G401 (cell line): ENCODE data around the gene MAGEB3. TPM values are rescaled to one million over a fixed set of nuclear protein-coding genes. Genes with fewer than 3 reads are reported as not detected.
"Not testable (repeated sequence)": the region's sequence is repeated elsewhere in the genome, so short reads cannot be mapped to it uniquely, and the experiment has no call there.

Source experiments
- DNase-seq: peaks from one replicate; pipeline ENCODE4 v3.0.0-alpha.2; 2015; ENCODE audit warnings: low spot score
- in situ Hi-C: cut with HindIII; loops from 2 replicates; pipeline ENCODE4 v1.10.0; 2016; ENCODE audit warnings: low sequenced_read_pairs, mixed read lengths
- total RNA-seq: library from RNA; depleted of rRNA; stranded (reverse); fragments of >200 nt; shearing (Covaris generic); gene quantifications from 2 replicates; pipeline ENCODE4 v1.2.3, GENCODE V29; 2014; rRNA removed

MAGEB3 gene, protein sequence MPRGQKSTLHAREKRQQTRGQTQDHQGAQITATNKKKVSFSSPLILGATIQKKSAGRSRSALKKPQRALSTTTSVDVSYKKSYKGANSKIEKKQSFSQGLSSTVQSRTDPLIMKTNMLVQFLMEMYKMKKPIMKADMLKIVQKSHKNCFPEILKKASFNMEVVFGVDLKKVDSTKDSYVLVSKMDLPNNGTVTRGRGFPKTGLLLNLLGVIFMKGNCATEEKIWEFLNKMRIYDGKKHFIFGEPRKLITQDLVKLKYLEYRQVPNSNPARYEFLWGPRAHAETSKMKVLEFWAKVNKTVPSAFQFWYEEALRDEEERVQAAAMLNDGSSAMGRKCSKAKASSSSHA
- not detected in 2 replicates for total RNA-seq

- in situ Hi-C loops: no loop called here
- no peak for DNase-seq
These were observed at the start of gene MAGEB3 for GRCh38 chrX:30230395-30230794. MAGEB3 (plus strand) TSS chrX:30230657; CDS start chrX:30235925, 5,268 bp downstream.

- in situ Hi-C loops: no loop called here
- no peak for DNase-seq
These were observed 49.1 kb upstream of the MAGEB3 start for GRCh38 chrX:30181353-30181752.

- in situ Hi-C loops: no loop called here
- no peak for DNase-seq
These were observed 46.9 kb upstream of the MAGEB3 start for GRCh38 chrX:30183554-30183953.

DNA sequence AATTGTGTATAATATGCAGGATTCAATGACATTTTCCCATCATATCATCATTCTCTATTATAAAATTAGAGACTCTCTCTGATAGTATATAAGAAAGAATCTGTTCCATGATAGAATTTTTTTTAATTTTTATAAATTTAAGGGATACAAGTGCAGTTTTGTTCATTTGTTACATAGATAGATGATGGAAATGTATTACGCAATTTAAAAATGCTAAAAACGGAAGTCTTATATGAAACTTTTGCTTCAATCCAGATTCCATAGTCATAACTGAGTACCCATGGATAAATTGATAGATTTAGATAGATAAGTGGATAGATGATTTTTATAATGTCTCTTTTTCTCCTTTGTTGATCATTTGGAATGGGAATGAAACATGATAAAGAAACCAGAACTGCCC is 40.0 kb upstream of the MAGEB3 start:
- in situ Hi-C loops: no loop called here

GRCh38 chrX:30193910-30194309 is 36.5 kb upstream of the MAGEB3 start:
- DNase-seq, in situ Hi-C loops: not testable (repeated sequence)

More for the DNA sequence above, 40.0 kb upstream of the MAGEB3 start:
- no peak for DNase-seq

GRCh38 chrX:30196322-30196721 is 34.1 kb upstream of the MAGEB3 start:
- in situ Hi-C loops: no loop called here
- peak; percentile 5 for DNase-seq

- DNase-seq: no peak
- in situ Hi-C loops: no loop called here
These were observed 18.3 kb upstream of the MAGEB3 start for GRCh38 chrX:30212172-30212571.

GRCh38 chrX:30215357-30215843 is 15.1 kb upstream of the MAGEB3 start, which contains the start of gene MAGEB2:
MAGEB2 (plus strand) TSS chrX:30215563; CDS start chrX:30218581, 3,018 bp downstream.
- no peak for DNase-seq
- in situ Hi-C loops: no loop called here

- in situ Hi-C loops: no loop called here
- no peak for DNase-seq
These were observed 13.0 kb upstream of the MAGEB3 start for GRCh38 chrX:30217465-30217864.

DNA sequence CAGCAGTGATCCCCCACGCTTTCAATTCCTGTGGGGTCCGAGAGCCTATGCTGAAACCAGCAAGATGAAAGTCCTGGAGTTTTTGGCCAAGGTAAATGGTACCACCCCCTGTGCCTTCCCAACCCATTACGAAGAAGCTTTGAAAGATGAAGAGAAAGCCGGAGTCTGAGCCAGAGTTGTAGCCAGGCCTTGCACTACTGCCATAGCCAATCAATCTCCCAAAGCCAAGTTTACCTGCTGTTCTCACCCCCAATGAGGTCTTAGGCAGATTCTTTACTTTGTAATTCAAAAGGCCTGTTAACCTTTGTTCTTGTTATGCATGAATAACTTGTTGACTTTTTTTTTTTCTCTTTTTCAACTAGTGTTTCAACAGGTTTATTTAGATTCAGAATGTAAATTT is 11.1 kb upstream of the MAGEB3 start:
- no peak for DNase-seq
- in situ Hi-C loops: no loop called here

DNA sequence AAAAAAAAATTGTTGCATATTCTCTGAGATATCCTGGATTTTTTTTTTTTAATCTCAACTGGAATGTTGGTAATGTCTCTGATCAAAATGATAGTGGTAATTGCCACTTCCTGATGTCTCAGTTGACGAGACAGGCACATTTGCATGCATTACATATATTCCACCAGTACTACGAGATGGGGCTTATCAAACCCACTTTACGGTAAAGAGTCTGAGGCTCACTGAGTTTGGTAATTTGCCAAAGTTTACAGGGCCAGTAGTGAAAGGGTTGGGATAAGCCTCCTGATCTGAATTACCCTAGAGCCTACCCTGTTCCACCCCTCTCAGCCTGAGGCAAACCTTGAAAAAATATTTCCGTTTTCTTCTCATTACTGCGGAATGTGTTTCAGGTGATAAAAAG is 9.8 kb upstream of the MAGEB3 start:
- no peak for DNase-seq
- in situ Hi-C loops: no loop called here

- in situ Hi-C loops: no loop called here
These were observed 5.9 kb upstream of the MAGEB3 start for GRCh38 chrX:30224536-30224935.

DNA sequence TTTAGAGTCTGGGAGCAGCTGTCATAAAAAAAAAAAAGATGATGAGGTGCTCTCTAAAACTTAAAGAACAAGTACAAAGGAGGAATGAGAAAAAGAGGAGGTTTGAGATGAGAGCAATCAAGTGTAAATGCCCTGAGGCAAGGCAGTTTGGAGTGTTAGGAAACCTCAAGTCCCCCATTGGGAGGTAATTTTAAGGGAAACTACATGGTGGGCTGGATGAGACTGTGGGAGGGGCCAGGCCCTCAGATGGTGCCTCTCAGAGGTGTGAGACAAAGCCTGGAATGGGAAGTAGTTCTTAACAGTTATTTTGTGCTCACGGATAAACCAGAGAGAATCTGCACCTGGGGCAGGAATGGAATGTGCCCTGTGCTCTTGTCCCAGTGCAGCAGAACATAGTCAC is 1.9 kb upstream of the MAGEB3 start:
- DNase-seq: no peak
- in situ Hi-C loops: no loop called here

More at GRCh38 chrX:30224536-30224935, 5.9 kb upstream of the MAGEB3 start:
- no peak for DNase-seq

DNA sequence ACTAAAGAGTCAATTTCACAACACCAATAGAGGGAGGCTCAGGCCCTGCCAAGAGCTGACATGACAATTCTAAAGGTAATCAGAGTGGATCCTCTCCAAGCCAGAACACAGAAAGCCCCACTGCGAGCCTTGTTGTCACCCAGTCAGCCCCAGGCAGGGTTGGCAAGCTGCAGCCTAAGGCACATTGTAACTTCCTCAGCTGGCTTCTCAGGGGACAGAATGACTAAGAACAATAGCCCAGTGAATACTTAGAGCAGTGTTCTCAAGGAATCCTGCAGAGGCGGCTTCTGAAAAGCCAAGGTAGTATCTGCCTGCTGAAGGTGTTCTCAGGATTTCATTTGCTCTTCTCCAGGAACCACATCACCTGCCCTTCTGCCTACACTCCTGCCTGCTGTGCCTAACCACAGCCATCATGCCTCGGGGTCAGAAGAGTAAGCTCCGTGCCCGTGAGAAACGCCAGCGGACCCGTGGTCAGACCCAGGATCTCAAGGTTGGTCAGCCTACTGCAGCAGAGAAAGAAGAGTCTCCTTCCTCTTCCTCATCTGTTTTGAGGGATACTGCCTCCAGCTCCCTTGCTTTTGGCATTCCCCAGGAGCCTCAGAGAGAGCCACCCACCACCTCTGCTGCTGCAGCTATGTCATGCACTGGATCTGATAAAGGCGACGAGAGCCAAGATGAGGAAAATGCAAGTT is 11.4 kb downstream of the MAGEB3 start, which contains the start of gene MAGEB4:
Gene MAGEB4, plus strand, starts transcription at position 277 of the 692 bp plus-strand sequence. Its CDS starts 136 bp downstream, at position 413.
- in situ Hi-C loops: no loop called here

GRCh38 chrX:30246769-30247489 is 16.5 kb downstream of the MAGEB3 start, which contains the start of gene MAGEB1:
MAGEB1 (plus strand) TSS chrX:30247146; CDS start chrX:30250494, 3,348 bp downstream.
- in situ Hi-C loops: no loop called here
- DNase-seq: no peak

More for the DNA sequence above, 11.4 kb downstream of the MAGEB3 start, which contains the start of gene MAGEB4:
- no peak for DNase-seq

GRCh38 chrX:30248854-30249253 is 18.4 kb downstream of the MAGEB3 start:
- no peak for DNase-seq

GRCh38 chrX:30253257-30253656 is 22.8 kb downstream of the MAGEB3 start:
- DNase-seq: no peak
- in situ Hi-C loops: no loop called here

More at GRCh38 chrX:30248854-30249253, 18.4 kb downstream of the MAGEB3 start:
- in situ Hi-C loops: no loop called here

- in situ Hi-C loops: no loop called here
- DNase-seq: no peak
These were observed 29.5 kb downstream of the MAGEB3 start for GRCh38 chrX:30259927-30260326.

- in situ Hi-C loops: no loop called here
- DNase-seq: no peak
These were observed 30.6 kb downstream of the MAGEB3 start for GRCh38 chrX:30261012-30261411.
